SK-N-SH treated with all-trans-retinoic acid at 6 μM for 48 hours (cell line): Measurements from ENCODE around the gene APOO.

Experiments used
- RARB ChIP-seq: fragments of 250-450 bp; sonication (Bioruptor Pico); IDR thresholded peaks from 2 replicates; pipeline ENCODE4 v1.8.0; 2021; ENCODE audit warnings: mild to moderate bottlenecking, moderate library complexity
- TOX ChIP-seq: fragments of 250-450 bp; sonication (Bioruptor Pico); IDR thresholded peaks from 2 replicates; pipeline ENCODE4 v1.8.0; 2021; ENCODE audit warnings: mild to moderate bottlenecking, moderate library complexity, borderline replicate concordance
- TF ChIP-seq, protein P1 (sequence below): fragments of 250-450 bp; sonication (Bioruptor Pico); IDR thresholded peaks from 2 replicates; pipeline ENCODE4 v1.8.0; 2020; ENCODE audit warnings: mild to moderate bottlenecking, moderate library complexity, borderline replicate concordance

DNA sequence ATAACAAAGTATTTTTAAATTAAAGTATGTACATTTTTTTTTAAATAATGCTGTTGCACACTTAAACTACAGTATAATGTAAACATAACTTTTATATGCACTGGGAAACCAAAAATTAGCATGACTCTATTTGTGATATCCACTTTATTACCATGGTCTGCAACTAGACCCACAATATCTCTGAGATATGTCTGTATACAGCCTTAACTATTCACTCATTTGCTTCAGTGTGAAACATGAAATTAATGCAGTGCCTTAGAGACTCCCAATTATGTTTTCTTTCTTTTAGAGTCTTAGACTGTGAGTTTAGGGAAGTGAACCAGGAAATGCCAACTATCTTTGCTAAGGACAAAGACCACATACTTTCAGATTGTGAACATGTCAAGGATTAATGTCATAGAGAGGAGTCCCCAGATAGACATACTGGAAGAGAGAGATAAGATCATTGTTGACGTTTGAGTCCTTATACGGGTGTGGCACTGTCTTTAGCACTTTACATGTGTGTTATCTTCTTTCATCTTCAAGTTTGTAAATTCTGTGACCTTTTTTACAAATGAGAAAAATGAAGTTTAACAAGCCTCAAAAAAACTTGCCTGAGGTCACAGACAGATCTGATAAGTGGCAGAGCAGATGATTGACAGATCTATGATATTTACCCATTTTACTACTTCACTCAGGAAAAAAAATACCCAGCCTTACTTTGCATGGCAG is 23.3 kb upstream of the APOO start:
- TF ChIP-seq, protein P1, sequence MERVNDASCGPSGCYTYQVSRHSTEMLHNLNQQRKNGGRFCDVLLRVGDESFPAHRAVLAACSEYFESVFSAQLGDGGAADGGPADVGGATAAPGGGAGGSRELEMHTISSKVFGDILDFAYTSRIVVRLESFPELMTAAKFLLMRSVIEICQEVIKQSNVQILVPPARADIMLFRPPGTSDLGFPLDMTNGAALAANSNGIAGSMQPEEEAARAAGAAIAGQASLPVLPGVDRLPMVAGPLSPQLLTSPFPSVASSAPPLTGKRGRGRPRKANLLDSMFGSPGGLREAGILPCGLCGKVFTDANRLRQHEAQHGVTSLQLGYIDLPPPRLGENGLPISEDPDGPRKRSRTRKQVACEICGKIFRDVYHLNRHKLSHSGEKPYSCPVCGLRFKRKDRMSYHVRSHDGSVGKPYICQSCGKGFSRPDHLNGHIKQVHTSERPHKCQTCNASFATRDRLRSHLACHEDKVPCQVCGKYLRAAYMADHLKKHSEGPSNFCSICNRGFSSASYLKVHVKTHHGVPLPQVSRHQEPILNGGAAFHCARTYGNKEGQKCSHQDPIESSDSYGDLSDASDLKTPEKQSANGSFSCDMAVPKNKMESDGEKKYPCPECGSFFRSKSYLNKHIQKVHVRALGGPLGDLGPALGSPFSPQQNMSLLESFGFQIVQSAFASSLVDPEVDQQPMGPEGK: no peak
- TF ChIP-seq TOX (CRISPR knock-in tag) (no peak), RARB (no peak)
